B cell (primary cell): ENCODE results near the gene VASH1. TPM values are rescaled to one million over a fixed set of nuclear protein-coding genes. Genes with fewer than 3 reads are reported as not detected.

ENCODE experiments used
- ATAC-seq: fragments of 200-7000 bp; cut with Tn5 transposase; one replicate; pipeline ENCODE4 v1.10.0; 2021; ENCODE audit warnings: low read depth, mild to moderate bottlenecking, moderate number of reproducible peaks, moderate library complexity
- CTCF ChIA-PET: fragments of 350-600 bp; sonication (Branson Sonifier 250); formaldehyde crosslinking; loops from one replicate; lab custom pipeline; 2021; ENCODE audit warnings: antibody characterized with exemption, inconsistent platforms; lab: Charles Lee
- POLR2A ChIA-PET: fragments of 350-600 bp; sonication (Branson Sonifier 250); formaldehyde crosslinking; loops from one replicate; lab custom pipeline; 2021; ENCODE audit warnings: antibody characterized with exemption; lab: Charles Lee
- DNase-seq: peaks from one replicate; pipeline ENCODE4 v3.0.0; 2013
- H2AFZ ChIP-seq: 2 replicates; pipeline ENCODE4 v1.6.1; 2012; ENCODE audit warnings: mild to moderate bottlenecking, low read depth, low read length; ENCODE audit not compliant: insufficient read depth, poor library complexity, severe bottlenecking
- H3K27ac ChIP-seq, 2 donors: 1 replicate in 1 of 2; 2 replicates in 1 of 2; pipeline ENCODE4 v1.5.1; 2012 to 2013; ENCODE audit warnings: low read length in 2 of 2, mild to moderate bottlenecking in 2 of 2, moderate library complexity in 1 of 2
- H3K27me3 ChIP-seq, 4 experiments: fragments of 200-600 bp in 1 of 4; sonication (generic) in 1 of 4; replicated peaks in 1 of 4; 1 replicate in 2 of 4; 2 replicates in 2 of 4; pipeline versions ENCODE4 v1.6.1 to v1.7.0; 2013 to 2016; ENCODE audit warnings: low read length in 3 of 4, mild to moderate bottlenecking in 2 of 4, mixed read lengths in 1 of 4, moderate library complexity in 1 of 4; ENCODE audit not compliant: insufficient read depth in 4 of 4, control insufficient read depth in 3 of 4; ENCODE audit errors: control extremely low read depth in 1 of 4
- H3K36me3 ChIP-seq, 2 experiments: replicated peaks in 1 of 2; 1 replicate in 1 of 2; 2 replicates in 1 of 2; pipeline versions ENCODE4 v1.6.1 to v1.7.1; 2013; ENCODE audit warnings: low read length in 1 of 2; ENCODE audit not compliant: insufficient read depth in 2 of 2, control insufficient read depth in 1 of 2; ENCODE audit errors: control extremely low read depth in 1 of 2, extremely low read depth in 1 of 2
- H3K4me1 ChIP-seq, 2 donors: fragments of 200-600 bp in 1 of 2; sonication (generic) in 1 of 2; 1 replicate in 1 of 2; 2 replicates in 1 of 2; pipeline versions ENCODE4 v1.5.1 to v1.6.1; 2013 to 2017; ENCODE audit warnings: low read length in 2 of 2; ENCODE audit not compliant: control insufficient read depth in 2 of 2, insufficient read depth in 2 of 2
- H3K4me2 ChIP-seq: replicated peaks from 2 replicates; pipeline ENCODE3; 2012; ENCODE audit warnings: mild to moderate bottlenecking, low read depth, low read length; ENCODE audit not compliant: poor library complexity, severe bottlenecking
- H3K4me3 ChIP-seq, 5 experiments: fragments of 200-600 bp in 1 of 5; sonication (generic) in 1 of 5; 1 replicate in 3 of 5; 2 replicates in 2 of 5; pipeline versions ENCODE4 v1.5.1 to v1.7.0; 2011 to 2016; ENCODE audit warnings: low read length in 4 of 5, mild to moderate bottlenecking in 4 of 5, low read depth in 2 of 5, control low read depth in 1 of 5, moderate library complexity in 1 of 5; ENCODE audit not compliant: insufficient read depth in 1 of 5; ENCODE audit errors: control extremely low read depth in 1 of 5, extremely low read depth in 1 of 5
- H3K79me2 ChIP-seq: fragments of 200-600 bp; sonication (generic); one replicate; pipeline ENCODE4 v1.6.0; 2016; ENCODE audit warnings: low read length; ENCODE audit not compliant: control insufficient read depth, insufficient read depth
- H3K9ac ChIP-seq: fragments of 200-600 bp; sonication (generic); 2 replicates; pipeline ENCODE4 v1.6.1; 2017; ENCODE audit warnings: mild to moderate bottlenecking, low read length, moderate library complexity
- H3K9me3 ChIP-seq, 3 donors: one replicate each; pipeline versions ENCODE4 v1.6.1 to v1.7.1; 2013; ENCODE audit warnings: low read length in 2 of 3; ENCODE audit not compliant: control insufficient read depth in 2 of 3, insufficient read depth in 1 of 3; ENCODE audit errors: control extremely low read depth in 1 of 3
- H4K20me1 ChIP-seq: 2 replicates; pipeline ENCODE4 v1.6.0; 2012; ENCODE audit warnings: mild to moderate bottlenecking, low read length; ENCODE audit not compliant: insufficient read depth, control insufficient read depth, poor library complexity, severe bottlenecking
- H3K27ac Mint-ChIP-seq: one replicate; pipeline ENCODE4 v1.8.0; 2021; ENCODE audit warnings: mixed read lengths
- H3K27me3 Mint-ChIP-seq: one replicate; pipeline ENCODE4 v1.8.0; 2021; ENCODE audit warnings: mixed read lengths
- H3K4me1 Mint-ChIP-seq: one replicate; pipeline ENCODE4 v1.8.0; 2021; ENCODE audit warnings: mixed read lengths
- H3K4me3 Mint-ChIP-seq: one replicate; pipeline ENCODE4 v1.8.0; 2021; ENCODE audit warnings: mixed read lengths
- H3K9me3 Mint-ChIP-seq: one replicate; pipeline ENCODE4 v1.8.0; 2022; ENCODE audit warnings: mixed read lengths; ENCODE audit not compliant: insufficient read depth
- EZH2 ChIP-seq: IDR thresholded peaks from 2 replicates; pipeline ENCODE4 v1.6.1; 2012; ENCODE audit warnings: borderline replicate concordance, low read depth, mild to moderate bottlenecking, moderate library complexity, low read length; ENCODE audit not compliant: insufficient read depth, poor library complexity, severe bottlenecking
- WGBS: methylation state at CpG from one replicate; pipeline ENCODE4 v1.1.5; 2013; ENCODE audit warnings: missing lambda C conversion rate; ENCODE audit not compliant: insufficient coverage; 5-methylcytosine and 5-hydroxymethylcytosine counted together
- intact Hi-C: fragments of 100-400 bp; cut with micrococcal nuclease; formaldehyde crosslinking; loops from one replicate; pipeline ENCODE4 v1.10.0; 2022
- polyA plus RNA-seq: library from polyadenylated mRNA; depleted of rRNA; stranded (reverse); fragments of >200 nt; gene quantifications from 2 replicates; pipeline ENCODE4 v1.2.3, GENCODE V29; 2012
- total RNA-seq, 2 donors: library from RNA; stranded (reverse); fragments of 120-200 nt in 1 of 2; gene quantifications; 1 replicate in 1 of 2; 2 replicates in 1 of 2; pipeline versions ENCODE4 v1.2.3 to v1.2.4, GENCODE V29; 2013 to 2022
- TF ChIP-seq, protein P1 (sequence below): fragments of 200-600 bp; IDR thresholded peaks from one replicate; pipeline ENCODE4 v1.8.0; 2022; ENCODE audit warnings: antibody characterized with exemption, mild to moderate bottlenecking

The VASH1 gene
- total and polyA plus RNA-seq, 2 donors (not counting 1 experiment from before 2014, with no cell fraction given), result 0.60 to 2.7 TPM

DNA sequence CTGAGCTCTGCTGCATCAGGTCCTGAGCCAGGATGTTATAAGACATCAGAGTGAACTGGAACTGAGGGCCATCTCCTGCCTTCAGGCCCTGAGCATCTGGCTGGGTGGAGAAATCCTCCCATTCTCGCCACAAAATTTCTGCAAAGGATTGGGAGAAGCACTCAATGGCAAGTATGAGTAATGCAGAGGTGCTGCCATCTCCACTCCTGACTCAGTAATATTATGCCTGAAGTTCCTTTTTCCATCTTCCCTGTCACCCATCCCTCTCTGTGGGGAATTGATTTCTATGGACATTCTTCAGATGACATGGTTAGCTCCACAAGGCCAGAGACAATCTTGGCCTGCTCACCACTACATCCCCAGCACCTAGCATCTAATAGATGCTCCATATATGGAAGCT, 46.7 kb downstream of the VASH1 start:
- no peak overlapping the region for H3K4me3 Mint-ChIP-seq
- H4K20me1 ChIP-seq, result peaks cover 10% of the 10 kb centered on the region
- POLR2A ChIA-PET, result no interaction called here
- peaks cover 15 to 20% of the 10 kb centered on the region in 2 donors for H3K4me1 ChIP-seq
- H3K27ac Mint-ChIP-seq, result no peak overlapping the region
- no peaks in the 10 kb centered on the region for H3K27me3 Mint-ChIP-seq
- WGBS, result 100% methylated on average over 1 of the region's 1 CpG
- CTCF ChIA-PET, result no interaction called here
- DNase-seq, result no peak
- no peak overlapping the region for H3K4me3 ChIP-seq
- no peak overlapping the region for H3K27ac ChIP-seq
- H3K4me1 Mint-ChIP-seq, result peaks cover 22% of the 10 kb centered on the region
- no peak for ATAC-seq
- no peak overlapping the region for H3K9ac ChIP-seq
- no peaks in the 10 kb centered on the region for H3K9me3 Mint-ChIP-seq
- intact Hi-C loops, result no loop called here
- H3K9me3 ChIP-seq, result no peaks in the 10 kb centered on the region
- no peaks in the 10 kb centered on the region for H3K27me3 ChIP-seq
- no peak overlapping the region for H2AFZ ChIP-seq
- no peak overlapping the region for H3K4me2 ChIP-seq
- H3K36me3 ChIP-seq, result peaks cover 2 to 52% of the 10 kb centered on the region in 2 experiments
- TF ChIP-seq, protein P1, sequence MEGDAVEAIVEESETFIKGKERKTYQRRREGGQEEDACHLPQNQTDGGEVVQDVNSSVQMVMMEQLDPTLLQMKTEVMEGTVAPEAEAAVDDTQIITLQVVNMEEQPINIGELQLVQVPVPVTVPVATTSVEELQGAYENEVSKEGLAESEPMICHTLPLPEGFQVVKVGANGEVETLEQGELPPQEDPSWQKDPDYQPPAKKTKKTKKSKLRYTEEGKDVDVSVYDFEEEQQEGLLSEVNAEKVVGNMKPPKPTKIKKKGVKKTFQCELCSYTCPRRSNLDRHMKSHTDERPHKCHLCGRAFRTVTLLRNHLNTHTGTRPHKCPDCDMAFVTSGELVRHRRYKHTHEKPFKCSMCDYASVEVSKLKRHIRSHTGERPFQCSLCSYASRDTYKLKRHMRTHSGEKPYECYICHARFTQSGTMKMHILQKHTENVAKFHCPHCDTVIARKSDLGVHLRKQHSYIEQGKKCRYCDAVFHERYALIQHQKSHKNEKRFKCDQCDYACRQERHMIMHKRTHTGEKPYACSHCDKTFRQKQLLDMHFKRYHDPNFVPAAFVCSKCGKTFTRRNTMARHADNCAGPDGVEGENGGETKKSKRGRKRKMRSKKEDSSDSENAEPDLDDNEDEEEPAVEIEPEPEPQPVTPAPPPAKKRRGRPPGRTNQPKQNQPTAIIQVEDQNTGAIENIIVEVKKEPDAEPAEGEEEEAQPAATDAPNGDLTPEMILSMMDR, result no peak
- no peak for TF ChIP-seq EZH2
- H3K79me2 ChIP-seq, result peaks cover 31% of the 10 kb centered on the region

DNA sequence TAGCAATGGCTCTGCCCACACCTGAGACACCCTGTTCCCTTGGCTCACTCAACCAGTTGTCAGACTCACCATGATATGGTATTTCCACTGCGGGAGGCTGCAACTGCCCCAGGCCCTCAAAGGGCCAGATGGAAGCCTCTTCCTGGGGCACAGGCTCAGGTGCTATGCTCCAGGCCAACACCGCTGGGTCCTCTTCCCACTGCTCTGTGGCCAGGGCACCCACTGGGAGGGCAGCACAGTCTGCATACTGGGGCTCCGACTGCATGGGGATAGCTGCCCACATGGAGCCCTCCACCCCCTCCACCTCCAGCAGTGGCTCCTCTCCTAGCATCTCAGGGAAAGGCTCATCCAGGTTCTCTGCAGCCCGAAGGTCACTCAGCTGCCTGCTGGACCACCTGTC, 47.7 kb downstream of the VASH1 start:
- Histone ChIP-seq H2AFZ (no peak overlapping the region), H3K9ac (no peak overlapping the region), H3K79me2 (peaks cover 31% of the 10 kb centered on the region), H3K27me3 (no peaks in the 10 kb centered on the region), H3K4me1 (peaks cover 20 to 25% of the 10 kb centered on the region in 2 donors), H3K27ac (no peak overlapping the region), H3K4me2 (no peak overlapping the region), H3K9me3 (no peaks in the 10 kb centered on the region), H3K4me3 (no peak overlapping the region), H3K36me3 (peaks cover 2 to 42% of the 10 kb centered on the region in 2 experiments), H4K20me1 (peaks cover 10% of the 10 kb centered on the region)
- Mint-ChIP-seq H3K27me3 (no peaks in the 10 kb centered on the region), H3K27ac (no peak overlapping the region), H3K4me3 (no peak overlapping the region), H3K9me3 (no peaks in the 10 kb centered on the region), H3K4me1 (peaks cover 28% of the 10 kb centered on the region)
- ATAC-seq, result no peak
- no peak for TF ChIP-seq EZH2
- TF ChIP-seq, protein P1, result no peak
- WGBS, result 94% methylated on average over 4 of the region's 4 CpGs
- DNase-seq, result no peak
- ChIA-PET POLR2A (no interaction called here), CTCF (interaction anchor here (1.2 kb wide), 1 partner anchor 26 kb away, joined by 3 read pairs; no protein-coding TSS in a partner anchor)
- intact Hi-C loops, result no loop called here
